K562 (cell line): Measurements from ENCODE around the gene PITRM1. TPM values are rescaled to one million over a fixed set of nuclear protein-coding genes. Genes with fewer than 3 reads are reported as not detected.

Experiments
- CBX8 ChIP-seq: fragments of 200-600 bp; sonication (generic); IDR thresholded peaks from 2 replicates; pipeline ENCODE4 v1.6.1; 2012; ENCODE audit warnings: borderline replicate concordance, mixed run types, low read depth, mild to moderate bottlenecking, moderate library complexity, mixed read lengths, low read length, control low read depth, inconsistent platforms; ENCODE audit not compliant: poor library complexity, severe bottlenecking; ENCODE audit errors: extremely low read depth
- CCNT2 ChIP-seq: IDR thresholded peaks from 2 replicates; pipeline ENCODE4 v1.6.1; 2011; ENCODE audit warnings: borderline replicate concordance, low read depth, mild to moderate bottlenecking, moderate library complexity, mixed read lengths, low read length; ENCODE audit not compliant: insufficient read length; ENCODE audit errors: extremely low read depth
- E2F6 ChIP-seq, 2 experiments: IDR thresholded peaks; 2 replicates each; pipeline ENCODE4 v1.6.1; 2011; ENCODE audit warnings: borderline replicate concordance in 1 of 2, control low read depth in 1 of 2, low read depth in 1 of 2, low read length in 1 of 2, mild to moderate bottlenecking in 1 of 2, mixed read lengths in 1 of 2, moderate library complexity in 1 of 2; ENCODE audit not compliant: insufficient read depth in 1 of 2, insufficient read length in 1 of 2, poor library complexity in 1 of 2, severe bottlenecking in 1 of 2; ENCODE audit errors: extremely low read depth in 1 of 2
- EGR1 ChIP-seq: fragments of 450-650 bp; conservative IDR thresholded peaks from 2 replicates; pipeline ENCODE4 v1.6.1; 2017; ENCODE audit warnings: mild to moderate bottlenecking
- KAT2B ChIP-seq: IDR thresholded peaks from one replicate; pipeline ENCODE4 v1.6.1; 2012; ENCODE audit warnings: low read depth, mild to moderate bottlenecking, control low read depth, inconsistent platforms, low read length, moderate library complexity
- LARP7 ChIP-seq: fragments of 450-650 bp; IDR thresholded peaks from 2 replicates; pipeline ENCODE4 v1.6.1; 2016
- NFE2 ChIP-seq: IDR thresholded peaks from 2 replicates; pipeline ENCODE4 v1.6.1; 2014; ENCODE audit warnings: antibody characterized with exemption, low read depth
- PURB ChIP-seq: sonication (generic); formaldehyde crosslinking; IDR thresholded peaks from 2 replicates; pipeline ENCODE4 v1.9.0; 2021; ENCODE audit warnings: low read depth, mild to moderate bottlenecking, missing genetic modification reagents
- U2AF2 ChIP-seq: fragments of 200-400 bp; formaldehyde crosslinking; optimal IDR thresholded peaks from 2 replicates; pipeline ENCODE3; 2017; ENCODE audit warnings: low read depth, mild to moderate bottlenecking, low read length
- YY1 ChIP-seq, 3 experiments: IDR thresholded peaks; 2 replicates each; pipeline ENCODE4 v1.6.1; 2011; ENCODE audit warnings: low read length in 2 of 3, mild to moderate bottlenecking in 2 of 3, moderate library complexity in 2 of 3, borderline replicate concordance in 1 of 3, control low read depth in 1 of 3, low read depth in 1 of 3; ENCODE audit not compliant: insufficient read depth in 3 of 3, insufficient replicate concordance in 2 of 3, control insufficient read depth in 1 of 3, insufficient read length in 1 of 3; ENCODE audit errors: extremely low read depth in 1 of 3
- ZBED1 ChIP-seq: IDR thresholded peaks from 2 replicates; pipeline ENCODE4 v1.6.1; 2014
- ZNF212 ChIP-seq: fragments of 450-650 bp; formaldehyde crosslinking; IDR thresholded peaks from 2 replicates; pipeline ENCODE4 v1.4.0; 2020; ENCODE audit warnings: mild to moderate bottlenecking
- polyA plus RNA-seq, 8 experiments: library from polyadenylated mRNA; depleted of rRNA in 4 of 8; stranded (reverse) in 5 of 8; unstranded in 3 of 8; fragments of >200 nt; fragmentation: Nextera tagmentation in 2 of 8; fragmentation: Illumina TruSeq in 1 of 8; extraction: Ambion mirVana in 2 of 8; extraction: Trizol in 1 of 8; gene quantifications; 2 replicates each; pipeline versions ENCODE4 v1.2.1 to v1.2.3, GENCODE V29; 2011 to 2014; ENCODE audit warnings: inconsistent platforms in 1 of 8, missing spikeins in 1 of 8
- total RNA-seq, 7 experiments: library from RNA; depleted of rRNA in 6 of 7; stranded (reverse); fragments of >200 nt in 6 of 7; fragmentation: Illumina TruSeq in 2 of 7; extraction: Trizol in 2 of 7; gene quantifications; 2 replicates each; pipeline versions ENCODE4 v1.2.1 to v1.2.3, GENCODE V29; 2011 to 2021; ENCODE audit warnings: low replicate concordance in 1 of 7
- TF ChIP-seq, protein P1 (sequence below): conservative IDR thresholded peaks from 2 replicates; pipeline ENCODE4 v1.6.1; 2011; ENCODE audit warnings: low read depth, mild to moderate bottlenecking, low read length; ENCODE audit not compliant: control insufficient read depth
- TF ChIP-seq, protein P2 (sequence below): sonication (generic); formaldehyde crosslinking; IDR thresholded peaks from 2 replicates; pipeline ENCODE4 v1.8.0; 2022; ENCODE audit warnings: mild to moderate bottlenecking, missing genetic modification reagents

The PITRM1 gene
- total and polyA plus RNA-seq, 9 of the 15 experiments (the other 6 are each of a cell fraction or from before 2014, with no cell fraction given): 21.1 to 70.4 (median 39.7) TPM

DNA sequence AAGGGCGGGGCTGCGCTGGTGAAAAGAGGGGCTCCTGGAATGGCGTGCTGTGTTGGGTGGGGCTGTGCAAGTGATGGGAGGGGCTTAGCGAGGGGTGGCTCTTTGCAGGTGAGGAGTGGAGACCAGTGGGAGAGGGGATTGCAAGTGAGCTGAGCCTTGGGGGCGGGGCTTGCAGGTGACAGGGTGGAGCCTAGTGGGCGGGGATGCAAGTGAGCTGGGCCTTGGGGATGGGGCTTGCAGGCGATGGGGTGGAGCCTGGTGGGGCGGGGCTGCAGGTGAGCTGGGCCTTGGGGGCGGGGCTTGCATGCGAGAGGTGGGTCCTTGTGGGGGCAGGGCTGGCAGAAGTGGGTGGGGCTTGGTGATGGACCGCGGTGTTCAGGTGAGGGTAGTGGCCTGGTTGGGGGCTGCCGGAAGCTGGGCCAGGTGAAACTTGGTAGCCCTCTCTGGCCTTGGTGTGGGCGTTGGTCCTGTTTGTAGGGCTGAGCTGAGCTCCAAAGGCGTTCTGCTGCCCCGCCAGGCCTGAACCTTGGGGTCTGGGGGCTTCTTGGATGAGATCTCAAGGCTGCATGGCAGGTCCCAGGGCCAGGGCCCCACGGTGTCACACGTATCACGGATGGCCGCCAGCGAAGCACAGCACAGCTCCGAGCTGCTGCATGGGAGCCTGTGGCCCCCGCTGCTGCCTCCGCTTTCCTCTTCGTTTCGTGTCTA lies 743 bp upstream of the PITRM1 start (continued):
- TF ChIP-seq E2F6 (IDR thresholded peaks at IDR 0.05; ENCODE audit: borderline replicate concordance in 1 of 2, extremely low read depth in 1 of 2, insufficient read depth in 1 of 2, insufficient read length in 1 of 2, low read depth in 1 of 2, low read length in 1 of 2, poor library complexity in 1 of 2, severe bottlenecking in 1 of 2): no peak
- 0 out of 2 replicates have a peak, but pooled peaks have one; percentile 52 for TF ChIP-seq LARP7
- TF ChIP-seq CBX8: no peak
- no peak for TF ChIP-seq ZBED1
- no peak for TF ChIP-seq PURB (CRISPR knock-in tag)
- TF ChIP-seq CCNT2: peak; percentile 11
- no peak for TF ChIP-seq KAT2B
- no peak for TF ChIP-seq NFE2
- no peak for TF ChIP-seq ZNF212 (CRISPR knock-in tag)
- TF ChIP-seq, protein P1, sequence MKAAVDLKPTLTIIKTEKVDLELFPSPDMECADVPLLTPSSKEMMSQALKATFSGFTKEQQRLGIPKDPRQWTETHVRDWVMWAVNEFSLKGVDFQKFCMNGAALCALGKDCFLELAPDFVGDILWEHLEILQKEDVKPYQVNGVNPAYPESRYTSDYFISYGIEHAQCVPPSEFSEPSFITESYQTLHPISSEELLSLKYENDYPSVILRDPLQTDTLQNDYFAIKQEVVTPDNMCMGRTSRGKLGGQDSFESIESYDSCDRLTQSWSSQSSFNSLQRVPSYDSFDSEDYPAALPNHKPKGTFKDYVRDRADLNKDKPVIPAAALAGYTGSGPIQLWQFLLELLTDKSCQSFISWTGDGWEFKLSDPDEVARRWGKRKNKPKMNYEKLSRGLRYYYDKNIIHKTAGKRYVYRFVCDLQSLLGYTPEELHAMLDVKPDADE: peak; percentile 50; the same call in 1 of the 2 replicates
- TF ChIP-seq U2AF2: no peak
- TF ChIP-seq, protein P2, sequence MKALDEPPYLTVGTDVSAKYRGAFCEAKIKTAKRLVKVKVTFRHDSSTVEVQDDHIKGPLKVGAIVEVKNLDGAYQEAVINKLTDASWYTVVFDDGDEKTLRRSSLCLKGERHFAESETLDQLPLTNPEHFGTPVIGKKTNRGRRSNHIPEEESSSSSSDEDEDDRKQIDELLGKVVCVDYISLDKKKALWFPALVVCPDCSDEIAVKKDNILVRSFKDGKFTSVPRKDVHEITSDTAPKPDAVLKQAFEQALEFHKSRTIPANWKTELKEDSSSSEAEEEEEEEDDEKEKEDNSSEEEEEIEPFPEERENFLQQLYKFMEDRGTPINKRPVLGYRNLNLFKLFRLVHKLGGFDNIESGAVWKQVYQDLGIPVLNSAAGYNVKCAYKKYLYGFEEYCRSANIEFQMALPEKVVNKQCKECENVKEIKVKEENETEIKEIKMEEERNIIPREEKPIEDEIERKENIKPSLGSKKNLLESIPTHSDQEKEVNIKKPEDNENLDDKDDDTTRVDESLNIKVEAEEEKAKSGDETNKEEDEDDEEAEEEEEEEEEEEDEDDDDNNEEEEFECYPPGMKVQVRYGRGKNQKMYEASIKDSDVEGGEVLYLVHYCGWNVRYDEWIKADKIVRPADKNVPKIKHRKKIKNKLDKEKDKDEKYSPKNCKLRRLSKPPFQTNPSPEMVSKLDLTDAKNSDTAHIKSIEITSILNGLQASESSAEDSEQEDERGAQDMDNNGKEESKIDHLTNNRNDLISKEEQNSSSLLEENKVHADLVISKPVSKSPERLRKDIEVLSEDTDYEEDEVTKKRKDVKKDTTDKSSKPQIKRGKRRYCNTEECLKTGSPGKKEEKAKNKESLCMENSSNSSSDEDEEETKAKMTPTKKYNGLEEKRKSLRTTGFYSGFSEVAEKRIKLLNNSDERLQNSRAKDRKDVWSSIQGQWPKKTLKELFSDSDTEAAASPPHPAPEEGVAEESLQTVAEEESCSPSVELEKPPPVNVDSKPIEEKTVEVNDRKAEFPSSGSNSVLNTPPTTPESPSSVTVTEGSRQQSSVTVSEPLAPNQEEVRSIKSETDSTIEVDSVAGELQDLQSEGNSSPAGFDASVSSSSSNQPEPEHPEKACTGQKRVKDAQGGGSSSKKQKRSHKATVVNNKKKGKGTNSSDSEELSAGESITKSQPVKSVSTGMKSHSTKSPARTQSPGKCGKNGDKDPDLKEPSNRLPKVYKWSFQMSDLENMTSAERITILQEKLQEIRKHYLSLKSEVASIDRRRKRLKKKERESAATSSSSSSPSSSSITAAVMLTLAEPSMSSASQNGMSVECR: peak; percentile 35; the same call in 1 of the 2 replicates
- peak in 1 of 3 experiments; percentile 14 for TF ChIP-seq YY1 (IDR thresholded peaks at IDR 0.05; ENCODE audit: borderline replicate concordance in 1 of 3, control insufficient read depth in 1 of 3, extremely low read depth in 1 of 3, insufficient read depth in 3 of 3, insufficient read length in 1 of 3, insufficient replicate concordance in 2 of 3, low read depth in 1 of 3, low read length in 2 of 3)
- peak; percentile 32; the same call in 1 of the 2 replicates for TF ChIP-seq EGR1
